ENCODE measurements around the gene PGAM2.

PGAM2 gene

DNA sequence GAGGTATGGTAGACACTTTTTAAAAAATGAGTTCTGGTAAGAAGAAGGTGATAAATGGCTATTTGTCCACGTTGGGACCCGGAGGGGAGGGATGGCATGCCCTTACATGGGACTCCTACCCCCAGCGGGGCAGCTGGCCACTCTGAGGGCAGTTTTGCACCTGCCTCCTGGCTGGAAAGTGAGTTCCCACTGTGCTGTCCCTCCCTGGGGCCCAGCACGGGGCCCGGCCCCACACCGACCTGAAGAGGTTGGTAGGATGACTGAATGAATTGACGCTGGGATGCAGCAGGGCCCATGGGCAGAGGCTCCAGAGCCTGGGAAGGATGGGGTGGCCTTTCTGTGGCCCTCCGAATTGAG is 38.2 kb upstream of the PGAM2 start:
- DNase-seq: no peak

DNA sequence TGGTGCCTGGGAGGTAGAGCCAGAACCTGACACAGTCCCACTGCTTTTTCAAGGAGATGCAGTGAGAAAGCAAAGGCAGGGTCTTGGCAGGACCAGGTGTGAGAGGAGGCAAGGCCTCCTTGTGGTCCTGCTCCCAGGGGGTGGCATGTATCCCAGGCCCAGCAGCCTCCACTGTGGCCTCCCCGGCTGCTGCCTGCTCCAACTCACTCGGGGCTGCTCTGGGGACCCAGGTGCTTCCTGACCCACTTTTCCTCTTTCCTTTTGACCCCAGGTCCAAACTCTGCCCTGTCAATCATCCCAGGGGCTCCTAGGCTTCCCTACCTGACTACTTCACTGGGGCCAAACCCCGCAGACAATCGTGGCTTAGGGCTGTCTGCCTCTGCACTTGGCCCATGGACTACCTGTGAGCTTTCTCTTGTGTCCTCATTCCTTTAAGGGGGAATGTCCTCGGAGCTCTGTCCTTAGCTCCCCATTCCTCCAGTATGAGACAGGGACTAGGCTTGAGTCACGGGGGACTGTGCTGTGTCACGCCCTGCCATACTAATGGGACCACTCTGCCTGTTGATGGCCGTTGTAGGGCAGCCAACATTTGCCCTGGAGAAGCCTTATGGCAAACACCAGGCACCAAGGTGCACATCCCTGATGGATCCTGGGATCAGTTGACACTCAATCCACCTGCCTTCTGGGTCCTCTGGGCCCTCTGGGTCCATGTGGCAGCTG is 37.6 kb upstream of the PGAM2 start:
- no peak for DNase-seq

DNA sequence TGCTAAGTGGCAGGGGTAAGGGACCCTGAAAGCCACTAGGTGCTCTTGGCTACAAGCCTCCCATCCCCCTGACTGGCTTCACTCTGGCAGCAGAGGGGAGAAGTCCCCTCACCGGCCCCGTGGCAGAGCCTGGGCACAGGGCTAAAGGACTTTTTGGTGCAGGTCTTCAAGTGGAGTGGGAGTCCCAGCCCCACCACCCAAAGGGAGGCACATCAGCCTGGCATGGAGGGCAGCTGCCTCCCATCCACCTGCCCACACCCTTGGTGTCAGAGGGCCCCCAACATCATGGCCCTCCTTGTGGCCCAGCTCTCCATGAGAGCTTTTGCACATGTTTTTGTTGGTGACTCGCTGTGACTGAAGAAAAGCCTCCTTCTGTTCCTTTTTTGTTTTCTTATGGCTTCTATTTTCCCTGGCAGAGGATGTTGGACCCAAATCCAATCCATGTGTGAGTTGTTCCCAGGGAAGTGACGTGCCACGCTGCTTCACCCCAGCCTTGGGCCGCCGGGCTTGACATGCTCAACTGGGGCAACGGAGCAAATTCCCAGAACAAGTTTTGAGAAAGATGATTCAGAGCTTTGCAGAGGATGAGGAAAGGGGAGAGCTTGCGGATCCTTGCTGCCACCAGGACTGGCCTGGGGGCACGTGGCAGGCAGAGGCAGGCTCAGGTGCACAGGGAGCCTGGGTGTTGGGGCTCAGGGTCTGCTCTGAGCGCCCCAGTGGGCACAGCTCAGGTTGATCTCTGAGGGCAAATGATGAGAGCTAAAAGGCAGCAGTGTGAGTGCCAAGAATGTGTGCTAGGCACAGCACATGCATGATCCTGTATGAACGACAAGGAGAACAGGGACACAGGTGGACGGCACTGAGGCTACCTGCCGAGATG is 36.8 kb upstream of the PGAM2 start:
- DNase-seq: no peak

DNA sequence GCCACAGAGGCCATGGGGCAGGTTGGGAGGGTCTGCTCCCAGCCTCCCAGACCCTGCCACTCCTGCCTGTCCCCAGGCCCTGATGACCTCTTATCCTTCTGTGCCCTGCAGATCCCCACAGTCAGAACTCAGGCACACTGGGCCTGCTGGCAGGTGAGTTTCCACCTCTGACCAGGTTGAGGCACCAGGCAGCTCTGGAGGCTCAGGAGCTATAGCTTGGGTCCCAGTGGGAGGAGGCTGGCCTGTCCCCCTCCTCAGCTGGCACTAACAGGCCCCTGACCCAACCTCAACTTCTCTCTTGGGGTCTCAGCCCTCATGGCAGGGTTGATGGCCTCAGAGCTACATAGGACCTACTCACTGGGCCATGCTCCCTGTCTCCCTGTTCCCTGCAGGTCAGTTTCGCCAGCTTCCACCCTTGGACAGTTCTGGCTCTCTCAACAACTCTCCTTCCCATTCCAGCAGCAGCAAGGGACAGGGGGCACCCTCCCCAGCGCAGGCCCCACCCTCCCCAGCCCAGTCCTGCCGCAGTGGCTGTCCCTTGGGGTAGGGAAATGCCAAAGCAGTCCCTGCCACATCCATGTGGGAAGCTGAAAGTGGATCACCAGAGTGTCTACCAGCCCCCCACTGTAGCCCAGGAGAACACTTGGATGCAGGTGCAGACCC is 36.1 kb upstream of the PGAM2 start:
- DNase-seq: no peak

DNA sequence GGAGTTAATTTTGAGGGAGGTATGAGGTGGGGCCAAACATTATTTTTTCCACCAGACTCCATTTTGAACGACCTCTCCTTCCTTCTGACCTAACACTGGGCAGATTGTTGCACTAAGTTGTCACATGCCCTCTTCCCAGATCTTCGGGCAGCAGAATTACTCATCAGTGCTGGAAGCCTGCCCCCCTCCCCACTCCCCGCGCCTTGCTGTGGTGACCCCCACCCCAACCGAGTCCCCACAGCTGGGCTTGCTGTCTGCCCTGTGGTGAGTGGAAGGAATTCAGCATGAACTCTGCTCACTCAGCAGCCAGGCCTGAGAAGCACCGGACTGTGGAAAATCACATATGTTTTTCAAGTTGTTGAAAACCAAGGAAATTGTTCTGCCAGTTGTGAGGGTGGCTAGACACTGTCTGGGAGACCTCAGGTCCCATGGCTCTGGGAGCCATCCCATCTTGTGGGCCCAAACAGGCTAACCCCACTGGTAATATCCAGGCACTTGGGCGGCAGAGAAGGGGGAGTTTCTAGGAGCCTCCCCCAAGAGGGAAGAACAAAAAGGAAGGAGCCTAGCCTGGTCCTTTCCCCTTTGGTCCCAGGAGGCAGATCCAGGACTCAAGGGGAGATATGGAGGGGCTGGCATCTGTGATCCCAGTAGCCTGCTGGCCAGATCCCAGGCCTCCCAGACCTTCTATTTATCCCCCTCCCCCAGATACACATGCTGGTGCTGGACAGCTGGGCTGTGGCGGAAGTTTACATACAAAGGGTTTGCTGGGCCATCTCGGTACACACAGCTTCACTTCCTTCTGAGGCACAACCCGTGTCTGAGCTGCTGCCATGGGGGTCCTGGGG is 35.3 kb upstream of the PGAM2 start:
- DNase-seq: no peak

DNA sequence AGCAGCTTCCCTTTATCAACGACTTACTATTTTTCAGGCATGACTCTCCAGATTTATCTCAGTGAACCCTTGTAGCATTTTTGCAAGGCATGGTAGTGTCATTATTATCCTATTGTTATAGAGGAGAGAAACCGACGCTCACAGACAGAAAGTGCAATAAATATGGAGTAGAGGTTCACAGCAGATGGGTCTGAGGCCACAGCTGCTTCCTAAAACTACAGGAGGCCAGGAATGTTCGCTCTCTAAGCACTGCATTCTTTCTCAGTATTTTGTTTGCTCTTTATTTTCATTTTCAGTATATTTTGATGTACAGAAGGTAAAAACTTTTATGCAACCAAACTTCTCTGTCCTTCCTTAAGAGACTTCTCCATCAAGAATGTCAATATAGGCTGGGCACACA is 34.3 kb upstream of the PGAM2 start:
- no peak for DNase-seq

DNA sequence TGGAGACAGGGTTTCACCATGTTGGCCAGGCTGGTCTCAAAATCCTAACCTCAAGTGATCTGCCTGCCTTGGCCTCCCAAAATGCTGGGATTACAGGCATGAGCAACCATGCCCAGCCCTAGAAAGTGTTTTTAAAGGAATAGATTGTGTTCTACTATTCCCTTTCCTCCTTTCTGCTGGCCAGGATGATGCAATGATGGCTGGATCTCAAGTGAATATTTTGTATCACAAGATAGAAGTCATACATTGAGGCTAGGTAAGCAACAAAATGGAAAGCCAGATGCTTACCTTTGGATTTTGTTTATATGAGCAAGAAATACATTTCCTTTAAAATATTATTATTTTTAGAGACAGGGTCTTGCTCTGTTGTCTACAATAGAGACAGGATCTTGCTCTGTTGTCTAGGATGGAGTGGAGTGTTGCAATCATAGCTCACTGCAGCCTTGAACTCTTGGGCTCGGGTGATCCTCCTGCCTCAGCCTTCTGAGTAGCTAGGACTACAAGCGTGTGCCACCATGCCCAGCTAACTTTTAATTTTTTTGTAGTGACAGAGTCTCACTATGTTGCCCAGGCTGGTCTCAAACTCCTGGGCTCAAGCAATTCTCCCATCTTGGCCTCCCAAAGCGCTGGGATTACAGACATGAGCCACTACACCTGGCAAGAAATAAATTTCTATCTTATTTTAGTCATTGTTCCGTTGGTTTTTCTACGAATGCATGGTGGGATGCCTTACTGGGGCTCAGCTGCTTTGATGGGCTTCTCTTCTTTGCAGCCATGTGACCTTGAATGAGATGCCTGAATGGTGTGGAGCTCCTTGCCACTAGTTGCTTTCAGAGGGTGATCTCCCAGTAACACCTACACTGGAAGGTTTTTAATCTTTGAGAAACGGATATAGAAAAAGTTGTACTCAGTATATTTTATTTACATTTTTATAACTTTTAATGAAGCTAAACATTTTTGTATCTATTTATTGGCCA is 33.0 kb upstream of the PGAM2 start:
- no peak for DNase-seq

DNA sequence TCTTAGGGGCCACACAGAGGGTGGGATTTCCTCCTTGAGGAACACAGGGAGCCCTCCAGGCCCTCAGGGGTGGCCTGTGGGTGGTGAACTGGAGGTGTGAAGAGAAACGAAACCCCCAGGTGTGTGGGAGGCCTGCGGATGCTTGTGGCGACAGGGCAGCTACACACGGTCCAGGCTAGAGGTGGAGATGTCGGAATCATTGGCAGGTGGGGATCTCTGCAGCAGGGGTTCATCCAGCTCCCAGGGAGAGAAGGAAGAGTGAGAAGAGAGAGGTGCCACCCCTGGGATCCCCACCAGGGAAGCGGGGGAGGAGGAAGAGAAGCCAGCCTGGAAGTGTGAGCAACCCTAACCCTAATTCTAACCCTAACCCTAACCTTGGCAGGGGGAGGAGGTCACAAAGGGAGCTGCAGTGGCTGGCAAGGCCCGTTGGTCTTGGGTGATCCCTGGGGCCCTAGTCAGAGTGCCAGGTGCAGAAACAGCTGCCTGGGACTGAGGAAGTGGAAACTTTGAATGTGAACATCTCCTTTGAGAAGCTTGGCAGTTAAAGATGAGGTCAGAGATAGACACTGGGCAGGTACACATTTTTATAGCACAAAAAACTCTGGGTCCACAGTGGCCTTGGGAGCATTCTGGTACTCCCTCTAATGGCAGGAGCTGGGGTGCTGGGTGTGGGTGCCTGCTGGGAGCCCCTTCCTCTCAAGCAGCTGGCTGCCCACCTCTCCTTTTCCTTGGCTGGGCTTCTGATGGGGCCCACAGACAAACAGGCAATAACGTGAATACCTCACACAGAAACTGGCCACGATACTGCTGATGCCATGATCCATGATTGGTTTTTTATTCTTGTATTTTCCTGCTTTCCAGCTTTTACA is 31.9 kb upstream of the PGAM2 start:
- DNase-seq: no peak

DNA sequence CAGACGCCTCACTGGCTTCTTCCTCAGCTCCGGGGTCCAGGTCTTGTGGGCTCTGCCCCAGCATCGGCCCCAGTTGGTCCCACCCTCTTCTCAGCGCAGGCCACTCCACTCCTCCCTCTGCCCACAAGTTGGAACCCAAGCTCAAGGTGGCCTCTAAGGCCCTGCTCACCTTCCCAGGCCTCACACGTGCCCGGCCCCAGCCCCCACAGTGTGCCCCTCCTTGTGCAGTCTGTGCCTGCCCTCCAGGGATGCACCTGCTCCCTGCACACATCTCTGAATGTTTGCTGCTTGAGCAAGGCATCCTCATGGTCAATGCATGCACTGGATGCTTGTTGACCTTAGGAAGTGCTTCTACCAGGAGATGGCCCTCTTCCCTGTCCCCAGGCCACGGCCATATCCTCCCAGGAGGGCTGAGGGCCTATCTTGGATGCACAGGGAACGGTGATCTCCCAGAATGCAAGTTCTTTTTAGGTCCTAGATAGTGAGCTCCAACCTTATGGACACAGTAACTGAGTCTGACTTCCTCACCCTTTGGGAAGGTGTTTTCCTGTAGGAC is 31.0 kb upstream of the PGAM2 start:
- no peak for DNase-seq

DNA sequence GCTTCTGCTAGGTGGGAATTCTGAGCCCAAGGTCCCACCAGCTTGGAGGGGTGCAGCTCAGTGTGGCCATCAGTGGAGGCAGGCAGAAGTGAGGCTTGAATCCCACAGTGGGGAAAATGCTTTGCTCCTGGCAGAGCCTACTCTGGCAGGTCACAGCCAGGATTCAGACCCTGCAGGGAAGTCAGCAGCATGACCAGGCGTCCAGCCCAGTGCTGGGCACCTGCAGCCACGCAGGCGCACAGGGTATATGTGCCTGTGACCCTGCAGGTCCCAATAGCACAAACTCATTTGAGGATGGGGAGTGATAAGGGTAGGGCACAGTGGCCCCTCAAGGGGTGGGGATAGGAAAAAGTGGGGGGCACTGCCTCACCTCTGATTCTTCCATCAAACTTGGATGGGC is 30.4 kb upstream of the PGAM2 start:
- no peak for DNase-seq

DNA sequence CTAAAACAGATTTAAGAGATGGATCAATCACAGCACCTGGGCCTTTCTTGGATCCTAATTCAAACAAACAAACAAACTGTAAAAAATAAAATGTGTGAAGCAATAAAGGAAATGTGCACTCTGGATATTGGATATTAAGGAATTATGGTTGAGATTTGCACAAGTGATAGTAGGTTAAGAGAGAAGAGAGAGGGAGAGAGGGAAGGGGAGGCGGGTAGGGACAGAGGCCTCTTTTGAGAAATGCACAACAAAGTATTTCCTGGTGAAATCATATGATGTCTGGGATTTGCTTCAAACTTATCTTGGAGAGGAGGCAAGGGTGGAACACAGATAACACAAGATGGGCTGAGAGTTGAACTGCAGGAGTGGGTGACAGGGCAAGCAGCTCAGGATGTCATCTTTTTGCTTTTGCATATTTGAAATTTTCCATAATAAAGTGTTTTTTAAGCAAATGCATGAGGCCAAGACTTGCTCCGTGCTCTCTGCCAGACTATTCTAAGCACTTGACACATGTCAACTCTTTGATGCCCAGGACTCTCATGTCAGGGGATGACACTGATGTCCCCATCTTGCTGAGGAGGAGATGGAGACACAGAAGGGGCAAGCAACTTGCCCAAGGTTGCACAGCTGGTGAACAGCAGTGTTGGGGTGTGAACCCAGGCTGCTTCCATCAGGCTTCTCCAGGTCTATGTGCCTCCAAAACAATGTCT is 29.7 kb upstream of the PGAM2 start:
- no peak for DNase-seq

DNA sequence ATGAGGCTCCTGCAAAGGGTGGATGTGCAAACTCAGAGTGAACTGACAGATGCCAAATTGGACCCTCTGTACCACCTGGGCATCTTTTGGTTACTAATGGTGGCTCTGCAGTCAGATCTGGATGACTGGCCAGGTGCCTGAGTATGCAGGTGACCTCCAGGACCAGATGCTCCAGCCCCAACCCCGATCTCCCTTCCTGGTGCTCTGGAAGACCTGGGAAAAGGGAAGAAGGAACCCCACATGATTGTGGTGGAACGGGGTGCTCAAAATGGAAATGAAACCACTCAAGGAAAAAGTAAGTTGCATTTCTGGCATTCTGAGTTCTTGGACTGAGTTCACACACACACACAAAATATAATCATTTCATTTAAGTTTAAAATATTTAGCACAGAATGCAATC is 29.0 kb upstream of the PGAM2 start:
- no peak for DNase-seq

DNA sequence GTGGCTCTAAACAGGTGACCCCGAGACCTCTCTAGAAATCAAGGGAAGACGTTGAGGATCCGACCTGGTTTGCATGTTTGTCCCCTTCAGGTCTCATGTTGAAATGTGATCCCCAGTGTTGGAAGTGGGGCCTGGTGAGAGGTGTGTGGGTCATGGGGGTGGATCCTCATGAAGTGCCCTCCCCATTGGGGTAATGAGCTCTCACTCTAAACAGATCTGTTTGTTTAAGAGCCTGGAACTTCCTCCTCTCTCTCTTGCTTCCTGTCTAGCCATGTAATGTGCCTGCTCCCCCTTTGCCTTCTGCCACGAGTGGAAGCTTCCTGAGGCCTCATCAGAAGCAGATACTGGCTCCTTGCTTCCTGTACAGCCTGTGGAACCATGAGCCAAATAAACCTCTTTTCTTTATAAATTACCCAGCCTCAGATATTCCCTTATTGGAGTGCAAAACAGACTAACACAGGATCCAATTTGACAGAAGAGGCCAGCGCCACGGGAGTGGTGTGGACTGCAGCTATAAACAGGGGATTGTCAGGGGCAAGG is 27.8 kb upstream of the PGAM2 start:
- no peak for DNase-seq

DNA sequence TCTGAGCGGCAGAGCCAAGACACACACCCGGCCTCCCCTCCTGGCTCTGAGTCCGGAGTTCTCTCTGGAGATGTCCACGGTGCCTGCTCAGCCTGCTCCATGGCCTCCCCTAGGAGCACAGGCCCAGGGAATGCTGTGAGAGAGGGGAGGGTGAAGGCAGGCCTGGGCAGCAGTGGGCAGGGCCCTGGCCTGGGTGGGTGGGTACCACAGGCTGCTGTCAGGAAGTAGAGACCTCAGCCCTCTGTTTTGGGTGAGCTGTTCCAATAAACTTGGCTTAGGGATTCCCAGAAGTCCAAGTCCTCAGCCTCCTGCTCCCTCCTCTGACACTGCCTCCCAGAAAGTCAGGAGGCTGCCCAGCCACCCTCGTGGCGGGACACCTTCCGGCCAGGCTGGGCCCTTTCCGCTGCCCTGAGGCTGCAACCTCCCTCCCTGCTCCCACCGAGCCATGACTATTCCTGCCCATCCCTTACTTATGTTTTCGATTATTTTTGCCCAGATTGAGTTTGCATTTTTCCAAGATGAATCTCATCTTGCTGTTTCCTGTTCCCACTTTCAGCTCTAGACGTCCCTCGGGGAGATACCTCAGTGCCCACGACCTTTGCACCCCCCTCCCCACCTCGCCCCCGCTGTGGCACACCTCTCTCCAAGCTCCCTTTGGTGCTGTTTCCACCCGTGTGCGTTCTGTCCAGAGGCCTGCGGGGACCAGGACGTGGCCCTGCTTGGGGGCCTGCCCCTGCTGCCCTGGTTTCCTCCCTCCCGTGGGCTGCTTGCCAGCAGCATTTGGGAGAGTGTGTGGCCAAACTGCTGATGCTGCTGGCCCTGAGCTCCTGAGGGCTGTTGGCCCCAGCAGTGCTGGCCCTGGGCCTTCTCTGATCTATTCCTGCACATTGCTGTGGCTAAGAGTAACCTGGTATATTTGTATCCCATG is 22.8 kb upstream of the PGAM2 start:
- DNase-seq: no peak

DNA sequence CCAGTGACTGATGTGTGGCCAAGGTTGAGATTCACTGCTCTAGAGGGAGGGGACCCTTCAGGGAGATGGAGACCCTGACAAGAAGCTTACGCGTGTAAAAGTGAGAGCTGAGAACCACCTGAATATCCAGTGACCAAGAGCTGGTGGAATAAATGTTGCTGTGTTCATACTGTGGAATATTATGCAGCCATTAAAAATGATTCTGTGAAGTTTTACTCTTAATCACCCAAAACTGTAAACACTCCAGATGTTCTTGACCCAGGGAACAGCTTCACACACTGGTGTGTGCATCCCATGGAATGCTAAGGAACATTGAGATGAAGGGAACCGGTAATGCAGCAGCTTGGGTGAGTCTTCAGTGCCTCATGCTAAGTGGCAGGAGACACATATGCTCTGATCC is 21.3 kb upstream of the PGAM2 start:
- DNase-seq: no peak

DNA sequence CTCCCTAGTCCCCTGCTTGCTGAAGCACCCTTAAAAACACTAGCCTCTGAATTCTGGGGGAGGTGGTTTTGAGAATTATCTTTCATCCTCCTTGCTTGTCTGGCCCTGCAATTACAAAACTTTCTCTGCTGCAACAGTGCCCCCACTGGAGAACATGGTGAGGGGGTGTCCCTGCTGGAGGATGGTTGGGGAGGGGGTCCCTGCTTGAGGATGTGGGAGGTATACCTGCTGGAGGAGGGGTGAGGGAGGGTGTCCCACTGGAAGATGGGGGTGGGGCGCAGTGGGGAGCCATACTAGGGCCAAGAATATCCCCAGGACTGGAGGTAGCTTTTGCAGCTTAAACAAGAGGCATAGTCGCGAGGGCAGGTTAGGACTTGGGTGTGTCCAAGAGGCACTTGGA is 20.2 kb upstream of the PGAM2 start:
- no peak for DNase-seq

DNA sequence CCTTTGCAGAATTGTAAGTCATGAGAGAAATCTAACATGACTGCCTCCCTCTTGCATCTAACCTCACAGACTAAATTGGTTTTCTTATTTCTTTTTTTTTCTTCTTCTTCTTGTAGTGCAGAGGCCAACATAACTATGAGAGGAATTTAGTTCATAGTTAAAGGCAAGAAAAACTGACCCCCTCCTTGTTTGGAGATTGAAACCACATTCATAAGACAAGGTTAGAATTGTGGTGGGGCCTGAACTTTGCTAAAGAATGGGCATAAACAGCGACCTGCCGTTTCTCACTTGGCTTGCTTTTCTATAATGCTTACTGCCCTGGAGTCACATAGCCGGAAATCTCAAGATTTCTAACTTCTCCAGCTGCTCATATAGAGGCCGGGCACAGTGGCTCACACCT is 19.3 kb upstream of the PGAM2 start:
- no peak for DNase-seq

DNA sequence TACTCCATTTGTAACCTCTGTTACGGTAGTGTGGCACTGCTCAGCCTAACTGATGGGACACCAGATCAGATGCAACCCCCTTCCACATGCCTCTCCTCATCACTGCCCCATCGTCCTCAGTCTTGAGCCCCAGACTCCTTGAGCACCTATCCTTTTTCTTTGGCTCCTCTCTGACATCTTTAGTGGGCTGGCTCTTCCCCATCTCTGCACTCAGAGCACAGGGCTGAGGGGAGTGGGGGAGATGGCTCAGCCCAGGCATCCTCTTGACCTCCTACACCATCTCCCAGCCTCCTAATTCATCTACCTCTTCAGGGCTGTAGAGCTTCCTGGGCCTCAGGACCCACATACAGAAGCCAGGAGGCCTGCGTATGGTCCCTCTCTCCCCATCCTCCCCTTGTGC is 18.4 kb upstream of the PGAM2 start:
- no peak for DNase-seq

Measured in stimulated activated CD4-positive, alpha-beta T cell treated with anti-CD3 and anti-CD28 coated beads, Interleukin-4, amount 100 ng/mL, for 24 hours (primary cell).